NT2/D1 (cell line): ENCODE measurements around the gene ZNF317.

Source experiments
- DNase-seq: peaks from one replicate; pipeline ENCODE4 v3.0.0-alpha.2; 2011; ENCODE audit warnings: low read depth, low spot score
- H3K27me3 ChIP-seq: 2 replicates; pipeline ENCODE4 v1.6.0; 2011; ENCODE audit warnings: mild to moderate bottlenecking; ENCODE audit not compliant: insufficient read length, insufficient read depth
- H3K36me3 ChIP-seq: 2 replicates; pipeline ENCODE4 v1.6.1; 2011; ENCODE audit warnings: mild to moderate bottlenecking, low read length, mixed read lengths; ENCODE audit not compliant: insufficient read depth, insufficient read length
- H3K4me1 ChIP-seq: 2 replicates; pipeline ENCODE4 v1.5.1; 2011; ENCODE audit not compliant: insufficient read depth, insufficient read length
- H3K4me3 ChIP-seq: 2 replicates; pipeline ENCODE4 v1.5.1; 2011; ENCODE audit warnings: low read depth; ENCODE audit not compliant: insufficient read length
- H3K9ac ChIP-seq: 2 replicates; pipeline ENCODE4 v1.6.0; 2011; ENCODE audit warnings: low read depth; ENCODE audit not compliant: insufficient read length
- H3K9me3 ChIP-seq: 2 replicates; pipeline ENCODE4 v1.5.1; 2011; ENCODE audit warnings: mild to moderate bottlenecking, low read length; ENCODE audit not compliant: insufficient read depth
- SUZ12 ChIP-seq: IDR thresholded peaks from 2 replicates; pipeline ENCODE4 v1.6.1; 2011; ENCODE audit not compliant: insufficient read length, insufficient read depth; ENCODE audit errors: extremely low read depth
- YY1 ChIP-seq: IDR thresholded peaks from 2 replicates; pipeline ENCODE4 v1.6.1; 2011; ENCODE audit not compliant: insufficient read length, insufficient read depth
- ZNF274 ChIP-seq: IDR thresholded peaks from 2 replicates; pipeline ENCODE4 v1.6.1; 2011; ENCODE audit warnings: mild to moderate bottlenecking, low read depth, low read length

ZNF317 gene

DNA sequence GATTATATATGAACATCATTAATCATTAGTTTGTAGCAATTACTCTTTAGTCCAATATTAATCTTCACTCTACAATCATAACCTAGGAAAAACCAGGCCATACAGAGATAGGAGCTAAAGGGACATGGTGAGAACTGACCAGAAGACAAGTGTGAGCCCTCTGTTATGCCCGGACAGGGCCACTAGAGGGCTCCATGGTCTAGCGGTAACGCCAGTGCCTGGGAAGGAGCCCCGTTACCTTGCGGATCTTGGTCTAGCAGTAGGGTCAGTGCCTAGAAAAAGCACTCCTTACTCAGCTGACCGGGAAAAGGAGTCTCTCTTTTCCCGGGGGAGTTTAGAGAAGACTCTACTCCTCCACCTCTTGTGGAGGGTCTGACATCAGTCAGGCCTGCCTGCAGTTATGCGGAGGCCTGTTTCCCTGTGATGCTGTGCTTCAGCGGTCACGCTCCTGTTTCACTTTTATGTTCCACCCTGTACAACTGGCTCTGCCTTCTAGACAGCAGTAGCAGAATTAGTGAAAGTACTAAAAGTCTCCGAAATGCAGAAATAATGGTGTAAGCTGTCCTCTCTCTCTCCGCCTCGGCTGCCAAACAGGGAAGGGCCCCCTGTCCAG is 65.4 kb downstream of the ZNF317 start:
- no peaks in the 10 kb centered on the region for H3K4me1 ChIP-seq
- H3K27me3 ChIP-seq: peaks cover 5% of the 10 kb centered on the region
- H3K4me3 ChIP-seq: no peak overlapping the region
- peak; percentile 48 for DNase-seq
- no peak overlapping the region for H3K9ac ChIP-seq
- TF ChIP-seq SUZ12 (no peak), YY1 (no peak), ZNF274 (no peak)
- H3K9me3 ChIP-seq: no peaks in the 10 kb centered on the region
- no peaks in the 10 kb centered on the region for H3K36me3 ChIP-seq
